ENCODE measurements around the gene CMIP.
"Not testable (repeated sequence)": the region's sequence is repeated elsewhere in the genome, so short reads cannot be mapped to it uniquely, and the experiment has no call there.

Gene CMIP

DNA sequence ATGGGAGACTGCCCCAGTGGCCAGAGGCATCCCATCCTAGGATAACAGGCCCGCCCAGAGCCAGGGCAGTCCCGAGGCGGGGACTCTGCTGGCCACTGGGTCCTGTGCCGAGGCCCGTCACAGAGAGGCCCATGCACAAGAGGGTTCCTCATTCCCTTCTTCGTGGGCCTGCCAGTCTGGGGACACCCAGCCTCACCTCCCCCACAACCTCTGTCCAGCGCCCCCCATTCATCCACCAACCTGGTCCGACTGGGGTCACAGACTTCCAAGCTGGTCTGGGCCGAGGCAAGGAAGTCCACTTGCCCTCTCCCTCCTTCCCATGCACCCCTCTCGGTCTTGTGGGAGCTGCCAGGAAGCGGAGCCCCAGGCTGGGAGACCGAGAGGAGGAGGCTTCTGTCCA is 240.3 kb downstream of the CMIP start:
- H3K4me3 ChIP-seq (ENCODE audit: low read depth, low read length): no peak overlapping the region
- TF ChIP-seq, protein P1, sequence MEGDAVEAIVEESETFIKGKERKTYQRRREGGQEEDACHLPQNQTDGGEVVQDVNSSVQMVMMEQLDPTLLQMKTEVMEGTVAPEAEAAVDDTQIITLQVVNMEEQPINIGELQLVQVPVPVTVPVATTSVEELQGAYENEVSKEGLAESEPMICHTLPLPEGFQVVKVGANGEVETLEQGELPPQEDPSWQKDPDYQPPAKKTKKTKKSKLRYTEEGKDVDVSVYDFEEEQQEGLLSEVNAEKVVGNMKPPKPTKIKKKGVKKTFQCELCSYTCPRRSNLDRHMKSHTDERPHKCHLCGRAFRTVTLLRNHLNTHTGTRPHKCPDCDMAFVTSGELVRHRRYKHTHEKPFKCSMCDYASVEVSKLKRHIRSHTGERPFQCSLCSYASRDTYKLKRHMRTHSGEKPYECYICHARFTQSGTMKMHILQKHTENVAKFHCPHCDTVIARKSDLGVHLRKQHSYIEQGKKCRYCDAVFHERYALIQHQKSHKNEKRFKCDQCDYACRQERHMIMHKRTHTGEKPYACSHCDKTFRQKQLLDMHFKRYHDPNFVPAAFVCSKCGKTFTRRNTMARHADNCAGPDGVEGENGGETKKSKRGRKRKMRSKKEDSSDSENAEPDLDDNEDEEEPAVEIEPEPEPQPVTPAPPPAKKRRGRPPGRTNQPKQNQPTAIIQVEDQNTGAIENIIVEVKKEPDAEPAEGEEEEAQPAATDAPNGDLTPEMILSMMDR (IDR thresholded peaks at IDR 0.05; ENCODE audit: low read depth, low read length, missing control alignments): no peak
- DNase-seq (ENCODE audit: low read depth): no peak

DNA sequence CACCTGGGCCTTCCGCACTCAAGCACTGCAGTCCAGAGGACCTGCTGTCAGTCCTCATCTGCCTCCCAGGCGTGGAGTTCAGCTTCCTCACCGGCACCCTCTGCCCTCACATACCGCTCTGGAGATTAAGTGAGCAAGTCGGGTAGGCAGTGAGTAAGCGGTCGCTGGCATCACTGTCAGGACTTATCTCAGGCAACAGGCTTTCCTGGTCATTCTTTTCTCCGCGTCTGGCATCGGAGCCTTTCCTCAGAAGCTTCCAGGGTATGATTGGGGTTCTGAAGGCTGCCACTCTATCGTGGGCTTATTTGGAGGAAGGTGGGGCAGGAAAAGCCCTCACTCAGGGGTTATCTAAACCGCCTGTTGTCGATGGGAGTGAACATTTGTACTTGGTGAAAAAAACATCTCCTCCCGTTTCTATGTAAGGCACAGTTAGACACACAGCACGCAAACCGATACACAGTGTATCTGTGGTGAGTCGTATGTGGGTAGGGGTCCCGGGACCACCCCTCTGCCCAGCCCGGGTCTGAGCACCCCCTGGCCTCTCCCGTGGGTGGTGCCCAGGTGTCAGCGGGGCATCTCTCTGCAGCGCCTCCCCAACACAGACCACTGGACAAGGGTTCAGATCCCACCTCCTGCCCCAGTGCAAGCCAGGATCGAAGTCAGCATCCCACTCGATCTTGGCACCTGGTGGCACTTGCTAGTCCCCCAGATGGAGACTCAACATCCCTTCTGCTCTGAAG is 242.0 kb downstream of the CMIP start:
- TF ChIP-seq, protein P1 (IDR thresholded peaks at IDR 0.05; ENCODE audit: low read depth, low read length, missing control alignments): no peak
- DNase-seq (ENCODE audit: low read depth): no peak

DNA sequence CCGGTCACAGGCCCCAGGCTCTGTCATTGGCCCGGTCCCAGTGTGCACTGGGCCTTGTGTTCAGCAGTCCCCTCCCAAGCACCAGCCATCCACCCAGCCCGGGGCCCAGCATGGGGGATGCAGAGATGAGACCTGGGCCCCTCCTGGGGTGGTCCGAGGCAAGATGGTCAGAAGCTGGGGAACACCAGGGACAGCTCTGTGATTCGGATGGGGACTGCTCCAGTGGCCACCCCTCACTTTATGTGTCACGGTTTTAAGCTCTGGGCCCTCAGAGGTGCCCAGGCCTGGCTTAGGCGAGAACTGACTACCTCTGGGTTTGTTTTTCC is 242.5 kb downstream of the CMIP start:
- TF ChIP-seq, protein P1 (IDR thresholded peaks at IDR 0.05; ENCODE audit: low read depth, low read length, missing control alignments): no peak
- no peak overlapping the region for H3K4me3 ChIP-seq (ENCODE audit: low read depth, low read length)
- no peak for DNase-seq (ENCODE audit: low read depth)

More for the DNA sequence above, 242.0 kb downstream of the CMIP start:
- H3K4me3 ChIP-seq (ENCODE audit: low read depth, low read length): no peak overlapping the region

DNA sequence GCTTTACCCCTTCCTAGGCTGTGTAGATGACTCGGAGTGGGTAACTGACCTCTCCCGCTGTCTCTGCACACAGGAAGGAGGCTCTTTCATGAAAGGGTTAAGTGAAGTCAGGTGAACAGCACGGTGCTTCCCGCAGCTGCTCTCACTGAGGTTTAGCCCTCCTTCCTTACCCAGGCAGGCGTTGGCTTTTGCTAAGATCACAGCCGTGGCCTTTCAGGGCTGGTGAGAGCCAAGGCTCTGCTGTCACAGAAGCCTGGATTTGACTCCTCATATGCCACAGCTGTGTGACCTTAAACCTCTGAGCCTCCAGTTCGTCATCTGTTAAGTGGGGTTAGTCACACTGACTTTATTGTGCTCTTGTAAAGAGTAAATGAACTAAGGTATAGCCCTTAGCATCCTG is 243.6 kb downstream of the CMIP start:
- DNase-seq (ENCODE audit: low read depth): no peak
- TF ChIP-seq, protein P1 (IDR thresholded peaks at IDR 0.05; ENCODE audit: low read depth, low read length, missing control alignments): no peak
- no peak overlapping the region for H3K4me3 ChIP-seq (ENCODE audit: low read depth, low read length)

DNA sequence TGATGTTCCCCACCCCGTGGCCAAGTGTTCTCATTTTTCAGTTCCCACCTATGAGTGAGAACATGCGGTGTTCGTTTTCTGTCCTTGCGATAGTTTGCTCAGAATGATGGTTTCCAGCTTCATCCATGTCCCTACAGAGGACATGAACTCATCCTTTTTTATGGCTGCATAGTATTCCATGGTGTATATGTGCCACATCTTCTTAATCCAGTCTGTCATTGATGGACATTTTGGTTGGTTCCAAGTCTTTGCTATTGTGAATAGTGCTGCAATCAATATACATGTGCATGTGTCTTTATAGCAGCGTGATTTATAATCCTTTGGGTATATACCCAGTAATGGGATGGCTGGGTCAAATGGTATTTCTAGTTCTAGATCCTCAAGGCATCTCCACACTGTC is 244.2 kb downstream of the CMIP start:
- not testable (repeated sequence) for DNase-seq (ENCODE audit: low read depth); H3K4me3 ChIP-seq (ENCODE audit: low read depth, low read length)

DNA sequence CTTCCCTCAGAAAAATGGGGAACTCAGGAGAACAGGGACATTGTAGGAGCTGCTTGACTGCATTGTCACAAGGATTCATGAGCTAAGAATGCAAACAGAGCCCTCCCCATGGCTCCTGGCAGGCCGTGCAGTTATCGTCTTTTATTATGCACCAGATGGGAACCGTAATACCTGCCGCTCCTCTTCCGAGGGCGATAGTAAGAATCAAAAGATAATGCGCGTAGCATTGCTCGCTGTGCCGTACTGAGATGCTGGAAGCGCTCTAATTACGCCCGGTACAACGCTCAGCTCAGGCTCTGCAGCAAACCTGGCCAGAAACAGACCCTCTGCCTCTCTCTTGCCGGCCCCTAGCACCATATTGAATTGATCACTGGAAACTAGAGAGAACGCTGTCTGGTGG is 247.4 kb downstream of the CMIP start:
- TF ChIP-seq, protein P1 (IDR thresholded peaks at IDR 0.05; ENCODE audit: low read depth, low read length, missing control alignments): no peak
- H3K4me3 ChIP-seq (ENCODE audit: low read depth, low read length): no peak overlapping the region
- DNase-seq (ENCODE audit: low read depth): no peak

DNA sequence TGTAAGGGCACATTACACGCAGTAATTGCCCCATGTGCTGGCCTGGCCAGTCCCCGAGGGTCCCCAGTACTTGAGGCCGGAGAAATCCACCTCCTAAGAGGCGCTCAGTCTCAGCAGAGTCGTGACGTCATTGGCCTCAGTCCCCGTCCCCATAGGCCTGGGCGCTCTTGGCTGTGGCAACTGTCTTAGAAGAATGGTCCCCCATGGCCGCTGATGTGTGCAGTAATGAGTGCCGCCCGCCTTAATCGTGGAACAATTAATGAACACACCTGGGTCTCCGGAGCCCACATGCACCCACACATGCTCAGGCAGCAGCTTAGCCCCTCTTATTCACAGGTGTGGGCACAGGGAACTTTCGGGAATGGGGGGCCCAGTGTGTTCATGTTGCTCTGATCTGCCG is 248.0 kb downstream of the CMIP start:
- TF ChIP-seq, protein P1 (IDR thresholded peaks at IDR 0.05; ENCODE audit: low read depth, low read length, missing control alignments): no peak
- no peak for DNase-seq (ENCODE audit: low read depth)

More for the DNA sequence above, 248.0 kb downstream of the CMIP start:
- H3K4me3 ChIP-seq (ENCODE audit: low read depth, low read length): no peak overlapping the region

Measured in GM12864 (cell line).